Nucleus accumbens (tissue), 56 donors: ENCODE measurements around the gene RENBP.

Experiments used
- DNase-seq, 56 donors: peaks; one replicate each; lab custom pipeline; 2025; lab: John Stamatoyannopoulos, UW

The RENBP gene

DNA sequence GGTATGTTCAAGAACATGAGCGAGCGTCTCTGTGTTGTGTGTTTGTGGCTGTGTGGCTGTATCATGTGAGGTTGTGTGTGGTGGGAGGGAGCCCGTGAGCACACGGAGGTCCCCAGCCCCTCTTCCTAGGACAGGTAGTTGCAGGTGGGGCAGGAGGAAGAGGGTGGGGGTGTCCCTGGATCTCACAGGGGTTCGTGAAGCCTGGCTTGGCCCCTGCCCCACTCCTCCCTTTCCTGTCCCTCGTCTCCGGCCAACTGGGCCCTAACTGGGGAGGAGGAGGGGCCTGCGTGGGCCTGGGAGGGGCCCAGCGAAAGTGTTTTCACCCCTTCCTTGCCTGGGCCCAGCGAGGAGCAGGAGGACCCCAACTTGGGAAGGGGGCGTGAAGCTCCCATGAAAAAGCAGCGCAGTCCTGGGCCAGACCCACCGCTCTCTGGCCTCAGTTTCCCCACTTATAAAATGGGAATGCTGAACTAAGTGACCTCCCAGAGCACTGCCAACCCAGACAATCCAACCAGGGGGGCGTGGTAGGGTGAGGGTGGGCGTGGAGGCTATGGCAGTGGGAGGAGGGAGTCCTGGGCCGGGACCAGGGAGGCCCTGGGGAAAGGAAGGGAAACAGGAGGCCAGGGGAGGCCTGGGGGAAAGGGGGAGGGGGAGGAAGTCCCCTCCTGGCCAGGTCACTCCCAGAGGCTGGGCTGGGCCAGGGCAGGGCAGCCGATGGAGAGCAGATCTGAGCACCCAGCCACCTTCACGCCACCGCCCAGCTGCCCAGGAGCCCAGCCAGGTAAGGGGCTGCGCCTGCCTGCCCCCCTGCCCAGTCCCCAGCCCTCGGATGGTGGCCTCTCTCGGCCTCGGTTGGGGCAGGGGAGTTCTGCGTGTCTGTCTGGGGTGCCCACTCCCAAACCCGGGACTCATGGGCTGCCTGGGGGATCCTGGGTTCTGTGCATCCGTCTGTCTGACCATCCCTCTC, 40.2 kb downstream of the RENBP start, which contains the start of gene AVPR2:
Gene AVPR2, plus strand, starts transcription at position 683 of the 967 bp plus-strand sequence. CDS start 473 bp downstream, outside the sequence.
- DNase-seq = no peak

DNA sequence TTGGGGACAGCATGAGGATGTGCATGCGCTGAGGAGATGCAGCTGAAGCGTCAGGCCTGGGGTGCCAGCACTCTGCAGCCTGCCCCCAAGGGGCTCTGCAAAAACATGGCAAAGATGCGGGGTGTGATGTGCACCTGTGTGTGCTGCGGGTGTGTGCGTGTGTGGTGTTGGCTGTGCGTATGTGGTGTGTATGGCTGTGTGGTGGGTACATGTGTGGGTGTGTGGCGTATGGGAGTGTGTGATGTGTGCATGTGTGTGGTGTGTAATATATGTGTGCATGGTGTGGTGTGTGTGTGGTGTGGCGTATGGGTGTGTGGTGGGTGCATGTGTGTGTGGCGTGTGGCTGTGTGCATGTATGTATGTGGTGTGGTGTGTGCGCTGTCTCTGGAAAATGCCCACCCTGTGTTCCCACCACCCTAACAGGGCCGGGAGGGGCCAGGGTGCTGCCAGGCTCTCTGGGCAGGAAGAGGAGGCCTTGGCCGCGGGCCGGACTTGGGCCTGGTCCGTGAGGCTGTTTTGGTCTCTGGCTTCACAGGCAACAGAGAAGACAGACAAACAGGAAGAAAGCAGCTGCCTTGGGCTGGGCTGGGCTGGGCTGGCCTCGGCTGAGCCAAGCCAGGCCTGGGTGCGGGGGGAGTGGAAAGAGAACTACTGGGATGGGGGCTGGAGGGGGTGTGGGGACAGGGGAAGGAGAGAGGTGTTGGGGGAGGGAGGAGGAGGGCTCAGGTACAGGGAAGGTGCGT, 41.0 kb downstream of the RENBP start:
- no peak for DNase-seq

DNA sequence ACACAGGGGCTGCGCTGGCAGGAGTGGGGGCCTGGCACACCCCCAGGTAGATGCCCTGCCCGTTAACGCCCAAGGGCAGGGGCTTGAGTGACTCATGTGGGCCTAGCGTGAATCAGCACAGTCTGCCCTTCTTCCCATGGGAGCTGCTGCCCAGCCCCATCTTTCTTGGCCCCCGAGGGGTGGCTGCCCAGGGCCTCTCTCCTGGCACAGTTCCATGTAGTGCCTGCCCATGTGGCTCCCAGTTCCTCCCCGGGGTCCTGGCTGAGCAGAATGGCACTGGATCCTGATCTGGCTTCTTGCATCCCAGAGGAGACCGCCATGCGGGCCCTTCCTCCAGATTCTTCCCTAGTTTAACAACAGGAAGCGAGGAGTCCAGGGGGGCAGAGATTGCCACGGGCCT, 42.1 kb downstream of the RENBP start:
- no peak for DNase-seq

DNA sequence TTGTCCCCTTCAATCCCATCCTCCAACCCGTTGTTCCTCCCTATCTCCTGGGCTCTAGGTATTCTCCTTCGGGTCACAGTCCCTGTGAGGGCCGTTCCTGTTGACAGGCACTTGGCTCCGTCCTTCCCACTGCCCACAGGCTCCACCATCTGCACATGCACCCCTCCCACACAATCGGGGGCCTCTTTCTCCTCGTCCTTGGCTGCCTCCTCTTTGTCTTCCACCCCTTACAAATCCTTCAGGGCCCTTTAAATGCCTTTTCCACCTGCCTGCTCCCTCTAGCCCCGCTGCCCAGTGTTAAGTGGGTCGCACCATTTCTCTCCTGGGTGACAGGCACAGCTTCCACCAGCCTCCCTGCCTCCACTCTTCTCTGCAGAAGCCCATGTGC, 42.7 kb downstream of the RENBP start:
- DNase-seq = no peak

DNA sequence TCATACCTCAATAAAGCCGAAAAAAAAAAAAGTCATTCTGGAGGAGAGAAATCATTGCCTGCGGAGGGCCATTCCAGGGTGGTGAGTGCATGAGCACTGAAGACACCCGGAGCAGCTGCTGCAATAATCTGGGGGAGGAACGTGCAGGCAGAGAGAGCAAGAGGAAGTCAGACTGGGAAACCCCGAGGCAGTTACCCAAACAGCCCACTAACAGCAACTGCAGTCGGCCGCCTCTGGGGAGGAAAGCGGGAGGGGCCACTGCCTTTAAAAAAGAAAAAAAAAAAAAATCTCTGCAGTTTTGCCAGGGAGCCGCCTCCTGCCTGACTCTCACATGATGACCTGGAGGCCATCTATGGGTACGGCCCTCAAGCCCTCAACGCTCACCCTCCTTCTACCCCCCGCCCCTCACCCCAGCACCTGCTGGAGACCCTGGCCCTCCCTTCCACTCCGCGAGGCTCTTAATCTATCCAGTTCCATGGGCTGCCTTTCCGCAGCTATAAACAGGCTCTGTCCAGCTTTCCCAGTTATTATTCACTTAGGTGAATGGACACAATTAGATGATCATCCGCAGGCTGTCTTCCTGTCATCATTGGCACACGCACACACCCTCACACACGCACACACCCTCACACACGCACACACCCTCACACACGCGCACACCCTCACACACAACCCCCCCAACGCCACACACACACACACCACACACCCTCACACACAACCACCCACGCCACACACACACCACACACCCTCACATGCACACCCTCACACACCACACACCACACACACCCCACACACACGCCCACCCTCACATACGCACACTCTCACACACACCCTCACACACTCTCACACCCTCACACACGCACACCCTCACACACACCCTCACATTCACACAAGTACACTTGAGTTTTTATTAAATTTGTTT, 43.4 kb downstream of the RENBP start:
- no peak for DNase-seq

DNA sequence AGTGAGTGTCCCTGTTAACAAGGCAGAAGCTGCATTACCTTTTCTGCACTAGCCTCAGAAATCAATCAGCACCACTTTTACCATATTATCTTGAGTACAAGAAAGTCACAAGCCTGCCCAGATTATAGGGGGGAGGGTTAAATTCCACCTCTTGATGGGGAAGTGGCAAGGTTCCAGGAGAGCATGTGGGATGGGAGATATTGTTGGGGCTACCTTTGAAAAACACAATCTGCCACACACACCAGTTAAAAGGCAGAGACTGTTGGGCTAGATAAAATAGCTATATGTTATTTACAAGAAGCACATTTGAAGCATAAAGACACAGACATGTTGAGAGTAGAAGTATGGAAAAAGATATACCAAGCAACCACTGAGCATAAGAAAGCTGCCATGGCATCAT, 46.5 kb downstream of the RENBP start:
- DNase-seq = no peak

DNA sequence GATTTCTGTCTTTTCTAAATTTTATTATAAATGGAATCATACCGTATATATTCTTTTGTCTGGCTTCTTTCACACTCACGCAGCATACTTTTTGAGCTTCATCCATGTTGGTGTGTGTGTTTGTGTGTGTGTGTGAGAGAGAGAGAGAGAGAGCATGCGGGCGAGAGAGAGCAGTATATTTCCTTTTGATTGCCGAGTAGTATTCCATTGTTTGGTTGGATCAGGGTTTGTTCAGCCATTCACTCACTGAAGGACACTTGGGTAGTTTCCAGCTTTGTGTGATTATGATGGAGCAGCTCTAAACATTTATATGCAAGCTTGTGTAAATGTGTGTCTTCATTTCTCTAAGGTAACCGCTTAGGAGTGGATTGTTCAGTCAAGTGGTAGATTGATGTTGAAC, 55.3 kb downstream of the RENBP start:
- DNase-seq = no peak

DNA sequence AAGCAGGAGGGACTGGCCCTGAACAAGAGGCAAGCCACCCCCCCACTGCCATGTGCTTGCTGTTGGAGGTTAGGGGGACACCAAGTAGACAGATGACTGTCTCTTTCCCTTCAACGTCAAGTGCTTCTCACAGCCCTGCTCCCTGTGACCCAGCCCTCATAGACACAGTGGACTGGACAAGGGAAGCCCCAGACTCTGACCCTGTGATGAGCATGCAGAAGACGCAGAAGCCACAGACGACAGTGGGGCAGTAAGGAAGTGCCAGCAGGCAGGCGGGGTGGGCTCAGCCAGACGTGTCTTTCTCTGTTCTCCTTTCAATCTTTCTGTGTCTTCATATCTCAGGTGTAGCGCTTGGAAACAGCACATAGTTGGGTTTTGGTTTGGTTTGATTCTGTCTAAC, 56.1 kb downstream of the RENBP start:
- no peak for DNase-seq

DNA sequence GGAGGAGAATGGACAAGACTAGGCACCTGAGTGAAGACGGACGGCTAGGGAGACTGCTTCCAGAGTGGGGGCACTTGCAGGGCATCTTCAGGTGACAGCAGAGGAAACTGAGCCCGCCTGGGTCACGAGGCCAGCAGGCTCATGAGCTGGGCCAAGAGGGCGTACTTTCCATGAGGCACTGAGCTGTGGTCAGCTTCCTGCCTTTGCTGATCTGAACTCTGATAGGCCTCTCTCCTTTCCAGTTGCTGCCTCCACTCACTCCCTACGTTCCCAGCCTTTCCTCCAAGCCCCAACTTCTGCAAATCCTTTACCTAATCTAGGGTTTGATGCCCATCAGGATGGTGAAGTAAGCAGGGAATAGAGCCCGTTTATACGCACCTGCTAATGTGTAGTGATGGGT, 57.1 kb downstream of the RENBP start:
- DNase-seq = no peak

DNA sequence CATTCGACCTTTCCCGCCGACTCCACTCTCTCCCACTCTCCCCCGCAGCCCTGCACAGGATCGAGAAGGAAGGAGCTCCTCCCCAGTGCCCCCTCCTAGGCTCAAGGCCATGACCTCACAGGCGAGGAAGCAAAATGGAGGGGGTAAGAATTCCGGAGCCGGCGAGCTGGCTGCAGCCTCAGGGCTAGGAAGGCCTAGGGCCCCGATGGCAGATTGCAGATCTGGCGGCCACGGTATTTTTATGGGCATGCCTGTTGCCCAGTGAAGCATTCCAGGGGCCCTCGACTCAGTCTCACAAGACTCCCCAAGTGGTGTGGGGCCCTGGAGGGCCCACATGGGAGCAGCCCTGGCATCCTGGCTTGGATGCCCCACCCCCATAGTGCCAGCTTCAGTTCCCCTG, 57.5 kb downstream of the RENBP start:
- no peak for DNase-seq

DNA sequence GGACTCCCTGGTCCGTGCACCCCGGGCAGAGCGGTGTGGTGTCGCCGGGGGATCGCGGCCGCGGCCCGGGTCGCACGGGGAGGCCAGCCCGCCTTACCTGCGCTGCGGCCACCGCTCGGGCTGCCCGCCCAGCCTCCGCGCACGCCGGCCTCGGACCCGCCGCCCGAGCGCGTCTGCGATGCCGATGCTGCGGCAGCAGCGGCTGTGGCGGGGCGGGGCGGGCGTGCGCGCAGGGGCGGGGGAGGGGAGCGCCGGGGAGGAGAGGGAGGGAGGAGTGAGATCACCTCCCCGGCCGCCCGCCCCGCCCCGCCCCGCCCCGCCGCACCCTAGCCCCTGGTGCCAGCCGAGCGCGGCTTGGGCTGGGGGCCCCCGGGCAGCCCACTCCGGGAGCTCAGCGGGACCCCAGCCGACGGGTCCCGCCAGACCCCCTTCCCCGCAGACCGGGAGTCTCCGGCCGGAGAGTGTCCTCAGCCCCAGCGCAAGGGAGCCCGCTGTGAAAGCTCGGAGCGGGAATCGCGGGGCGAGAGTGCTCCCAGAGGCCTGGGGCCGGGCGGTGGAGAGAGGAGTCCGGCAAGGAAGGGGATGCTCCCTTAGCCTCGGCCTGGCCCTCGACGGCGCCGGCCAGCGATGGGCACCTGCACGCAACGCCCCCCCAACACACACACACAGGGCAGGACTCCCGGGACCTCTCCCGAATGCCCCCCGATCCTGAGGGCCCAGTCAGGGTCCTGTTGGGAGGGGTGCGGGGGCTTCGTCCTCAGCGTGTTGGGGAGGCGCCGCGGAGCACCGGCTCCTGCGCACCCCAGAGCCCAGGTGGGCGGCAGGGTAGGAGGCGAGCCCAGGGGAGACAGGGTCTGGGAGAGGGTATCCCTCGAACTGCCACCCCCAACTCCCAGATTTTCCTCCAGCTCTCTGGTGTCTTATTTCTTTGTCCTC, 58.2 kb downstream of the RENBP start, which contains the start of gene L1CAM:
Gene L1CAM, minus strand, starts transcription at position 206 of the 936 bp plus-strand sequence. CDS start 10,337 bp downstream, outside the sequence.
- peak in 2 of 56 donors; percentile 6 to 25 for DNase-seq
